SW480 (cell line): ENCODE measurements around the gene ROR2.

Experiments
- DNase-seq: peaks from one replicate; pipeline ENCODE4 v3.0.0-alpha.2; 2016; ENCODE audit warnings: low spot score

ROR2 gene

DNA sequence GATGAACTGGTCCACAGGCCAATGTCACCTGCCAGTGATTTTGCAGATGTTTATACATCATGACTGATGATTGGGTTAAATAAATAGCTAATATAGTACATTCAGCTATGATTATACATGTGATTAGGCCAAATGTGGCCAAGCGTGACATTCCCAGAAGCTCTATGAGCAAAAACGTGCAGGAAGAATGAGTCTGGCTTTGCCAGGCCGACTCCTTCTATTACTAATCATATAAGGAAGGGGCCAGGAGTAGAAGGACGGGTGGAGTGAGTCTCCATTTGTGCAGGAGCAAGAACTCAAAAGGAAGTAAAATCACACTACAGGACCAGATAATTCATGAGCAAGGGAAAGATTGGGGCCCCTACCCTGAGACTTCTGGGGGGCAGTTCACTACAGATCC is 178.2 kb downstream of the ROR2 start:
- DNase-seq = no peak

DNA sequence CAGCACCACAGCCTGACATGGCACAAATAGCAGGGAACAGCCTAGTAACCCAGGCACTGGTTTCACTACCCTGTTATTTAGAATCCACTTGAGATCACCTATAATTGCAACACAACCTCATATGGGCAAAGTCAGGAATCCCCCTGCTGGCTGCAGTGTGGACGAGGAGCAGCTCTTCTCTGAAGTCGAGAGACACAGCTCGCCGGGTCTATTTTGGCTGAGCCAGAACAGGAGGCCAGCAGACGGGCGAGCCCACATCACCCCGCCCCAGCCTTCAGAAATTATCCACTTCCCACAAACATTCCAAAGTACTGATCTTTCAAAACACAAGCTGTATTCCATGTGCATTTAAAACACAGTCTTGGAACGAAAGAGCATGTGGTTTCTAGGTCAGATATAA is 179.0 kb downstream of the ROR2 start:
- DNase-seq = peak; percentile 61

DNA sequence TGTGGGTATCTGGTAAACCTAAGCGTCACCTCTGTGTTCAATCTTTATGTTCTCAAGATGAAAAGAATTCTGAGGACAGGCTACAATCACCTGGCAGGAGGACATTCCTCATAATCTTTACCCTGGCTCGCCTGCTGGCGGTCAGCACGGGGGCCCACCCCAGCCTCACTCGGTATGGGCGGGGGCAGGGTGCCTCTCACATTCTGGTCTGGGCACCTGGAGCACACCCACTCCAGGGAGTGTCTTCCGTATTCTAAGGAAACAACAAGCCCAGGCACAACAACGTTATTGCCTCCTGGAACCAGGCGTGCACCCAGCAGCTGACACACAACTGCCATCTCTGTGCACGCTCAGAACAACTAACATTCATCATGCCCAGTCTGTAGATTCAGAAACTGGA is 179.8 kb downstream of the ROR2 start:
- DNase-seq = no peak

DNA sequence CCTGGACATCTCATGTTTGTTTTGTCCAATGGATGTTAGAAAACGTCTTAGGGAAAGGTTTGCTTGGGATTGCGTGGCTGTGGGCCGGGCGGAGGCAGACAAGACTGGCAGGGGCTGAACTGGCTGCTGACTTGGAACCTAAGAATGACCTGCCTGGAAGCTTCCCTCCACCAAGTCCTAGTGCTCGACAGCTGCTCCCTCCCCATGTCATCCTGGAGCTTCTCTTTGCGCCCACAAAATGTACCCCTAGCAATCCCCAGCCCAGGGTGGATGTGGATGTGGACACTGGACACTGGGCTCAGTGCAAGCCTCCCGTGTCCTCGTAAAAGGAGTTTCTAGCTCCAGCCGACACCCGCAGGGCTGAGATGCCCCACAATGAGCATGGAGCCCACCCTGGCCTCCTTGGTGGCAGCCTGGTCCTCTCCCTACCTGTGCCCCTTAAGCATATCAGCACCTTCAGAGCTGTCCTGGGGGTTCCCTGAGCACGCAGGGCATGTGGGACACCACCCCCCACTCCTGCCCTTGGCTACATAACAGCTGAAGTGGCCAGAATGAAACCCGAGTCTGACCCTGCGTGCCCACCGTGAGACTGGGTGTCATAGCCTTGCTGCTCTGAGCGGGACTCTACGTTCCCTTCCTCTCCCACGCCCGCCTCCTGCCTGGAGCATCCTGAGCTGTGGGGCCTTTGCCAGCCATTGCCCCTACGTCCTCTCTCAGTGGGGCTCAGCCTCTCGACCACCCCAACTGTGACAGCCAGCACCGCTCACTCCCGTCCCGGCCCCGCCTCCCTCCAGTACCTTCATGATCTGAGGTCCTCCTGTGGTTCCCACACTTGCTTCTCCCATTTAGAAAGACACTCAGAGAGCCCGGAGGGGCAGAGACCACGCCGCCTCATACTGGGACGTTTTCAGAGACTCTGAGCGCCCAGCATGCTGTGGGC is 180.8 kb downstream of the ROR2 start:
- no peak for DNase-seq

DNA sequence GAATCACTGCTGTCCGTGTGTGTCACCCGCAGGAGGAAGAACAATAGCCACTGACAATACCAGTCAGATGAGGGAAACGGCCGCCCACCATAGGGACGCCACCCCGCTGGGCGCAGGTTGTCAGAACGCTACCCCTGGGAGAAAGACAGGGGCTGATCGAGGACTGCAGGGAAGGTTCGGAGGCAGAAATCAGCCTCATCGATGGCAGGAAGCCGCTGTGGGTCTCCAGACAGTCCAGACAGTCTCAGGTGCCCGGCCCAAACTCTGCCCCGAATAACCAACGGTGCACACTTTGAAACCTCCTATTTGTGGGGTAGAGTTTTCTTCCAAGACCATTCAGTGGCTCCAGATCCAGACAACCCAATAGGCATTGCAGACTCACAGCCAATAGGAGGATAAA is 181.5 kb downstream of the ROR2 start:
- no peak for DNase-seq

DNA sequence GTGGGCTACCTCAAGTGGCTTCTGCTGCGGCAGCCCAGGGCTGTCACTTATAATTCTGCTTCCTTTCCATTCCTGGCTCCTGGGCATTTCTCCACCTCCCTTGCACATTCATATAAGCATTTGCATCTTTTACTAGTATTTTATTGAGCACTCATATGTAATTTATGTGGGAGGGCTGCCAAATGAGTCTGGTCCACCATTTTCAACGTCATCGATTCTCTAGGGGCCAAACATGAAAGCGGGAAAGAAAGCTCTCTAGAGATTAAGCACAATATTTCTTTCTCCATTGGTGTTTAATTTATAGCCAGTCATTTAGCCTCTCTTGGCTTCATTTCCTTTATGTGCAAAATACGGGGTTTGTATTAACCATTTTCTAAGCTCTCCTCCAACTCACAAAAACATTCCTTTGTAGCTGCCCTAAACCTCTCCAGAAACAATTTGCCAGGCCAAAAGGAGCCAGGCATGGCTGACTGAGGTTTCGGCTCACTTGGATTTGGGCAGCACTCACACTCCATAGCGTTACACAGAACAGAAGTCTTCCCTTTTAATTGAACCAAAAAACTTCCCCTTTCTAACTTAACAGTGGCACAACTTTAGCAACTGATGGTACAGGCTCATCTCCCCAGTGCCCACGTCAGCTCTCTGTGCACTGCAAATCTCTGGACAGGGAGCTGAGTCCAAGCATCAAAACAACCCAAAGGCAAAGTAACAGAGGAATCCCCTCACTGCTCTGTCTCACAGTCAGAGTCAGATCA is 183.5 kb downstream of the ROR2 start:
- no peak for DNase-seq

DNA sequence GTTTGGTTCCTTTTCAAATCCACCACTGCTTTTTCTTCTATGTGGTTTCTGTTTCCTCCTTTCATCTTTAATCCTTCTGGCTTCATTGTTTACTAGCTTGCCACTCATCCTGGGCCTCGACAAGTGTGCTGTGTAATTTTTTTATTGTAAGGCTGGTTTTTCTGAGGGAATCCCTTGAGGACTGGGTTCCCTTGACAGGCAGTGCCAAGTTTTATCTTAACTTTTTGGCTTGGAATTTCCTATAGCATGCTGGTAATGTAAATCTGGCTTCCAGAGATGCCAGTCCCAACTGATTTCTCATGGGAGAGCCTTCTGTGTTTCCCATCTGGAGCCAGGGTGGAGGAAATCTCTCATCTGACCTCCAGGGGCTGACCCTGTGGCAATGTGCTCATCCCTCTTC is 184.7 kb downstream of the ROR2 start:
- DNase-seq = no peak

DNA sequence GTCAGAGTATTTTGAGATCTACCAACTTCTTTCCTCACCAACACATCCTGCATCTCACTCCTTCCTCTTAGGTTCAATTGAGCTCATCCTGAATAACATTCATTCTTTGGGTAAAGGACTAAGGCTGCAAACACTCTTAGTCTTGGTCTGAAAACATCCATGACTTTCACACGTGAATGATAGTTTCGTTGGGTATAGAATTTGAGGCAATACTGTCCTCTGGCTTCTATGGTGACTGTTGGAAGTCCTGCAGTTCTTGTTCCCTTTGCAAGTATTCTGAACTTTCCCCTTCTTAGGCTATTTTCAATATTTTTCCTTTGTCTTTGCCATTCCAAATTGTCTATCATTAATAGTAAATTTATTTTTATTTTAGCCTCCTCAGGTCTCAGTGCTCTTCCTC is 185.4 kb downstream of the ROR2 start:
- DNase-seq = no peak

DNA sequence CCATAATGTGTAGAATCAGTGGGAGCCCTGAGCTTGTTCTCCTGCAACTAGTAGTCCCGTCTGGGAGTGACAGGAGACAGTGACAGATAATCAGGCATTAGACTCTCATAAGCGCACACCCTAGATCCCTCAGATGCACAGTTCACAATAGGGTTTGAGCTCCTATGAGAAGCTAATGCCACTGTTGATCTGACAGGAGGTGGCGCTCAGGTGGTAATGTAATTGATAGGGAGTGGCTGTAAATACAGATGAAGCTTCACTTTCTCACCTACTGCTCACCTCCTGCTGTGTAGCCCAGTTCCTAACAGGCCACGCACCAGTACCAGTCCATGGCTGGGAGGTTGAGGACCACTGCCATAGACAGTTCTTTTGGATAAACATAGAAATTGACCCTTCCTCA is 188.7 kb downstream of the ROR2 start:
- peak; percentile 30 for DNase-seq

DNA sequence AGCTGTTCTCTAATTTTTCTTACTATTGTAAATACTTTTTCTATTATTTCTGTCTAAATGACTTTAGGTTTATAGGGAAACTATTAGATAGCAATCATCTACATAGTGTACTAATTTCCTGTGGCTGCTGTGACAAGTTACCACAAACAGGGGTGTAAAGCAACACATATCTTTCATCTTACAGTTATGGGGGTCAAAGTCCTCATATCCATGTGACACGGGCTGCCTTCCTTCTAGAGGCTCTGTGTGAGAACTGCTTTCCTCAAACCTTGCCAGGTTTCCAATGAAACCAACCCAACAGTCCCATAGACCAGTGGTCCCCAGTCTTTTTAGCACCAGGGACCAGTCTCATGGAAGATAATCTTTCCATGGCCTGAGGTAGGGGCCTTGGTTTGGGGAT is 189.1 kb downstream of the ROR2 start:
- peak; percentile 79 for DNase-seq

DNA sequence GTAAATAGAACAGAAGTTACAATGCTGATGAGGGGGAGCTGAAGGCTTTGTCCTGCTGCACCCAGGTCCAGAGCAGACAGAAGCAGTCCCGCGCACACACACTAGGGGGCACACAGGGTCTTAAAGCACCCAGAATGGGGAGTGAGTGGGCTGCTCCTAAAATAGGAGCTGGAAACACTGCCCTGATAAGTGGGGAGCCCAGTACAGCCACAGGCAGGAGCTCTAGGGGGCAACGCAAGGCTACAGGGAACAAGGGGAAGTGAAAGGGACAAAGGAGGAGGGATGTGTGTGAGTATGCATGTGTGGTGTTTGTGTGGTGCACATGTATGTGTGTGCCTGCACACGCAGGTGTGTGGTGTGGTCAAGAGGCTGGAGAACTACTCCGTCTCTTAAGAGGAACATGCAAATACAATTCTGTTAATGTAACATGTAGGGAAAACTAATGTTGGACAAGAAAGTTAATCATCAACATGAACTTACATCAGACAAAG is 191.5 kb downstream of the ROR2 start:
- peak; percentile 39 for DNase-seq

DNA sequence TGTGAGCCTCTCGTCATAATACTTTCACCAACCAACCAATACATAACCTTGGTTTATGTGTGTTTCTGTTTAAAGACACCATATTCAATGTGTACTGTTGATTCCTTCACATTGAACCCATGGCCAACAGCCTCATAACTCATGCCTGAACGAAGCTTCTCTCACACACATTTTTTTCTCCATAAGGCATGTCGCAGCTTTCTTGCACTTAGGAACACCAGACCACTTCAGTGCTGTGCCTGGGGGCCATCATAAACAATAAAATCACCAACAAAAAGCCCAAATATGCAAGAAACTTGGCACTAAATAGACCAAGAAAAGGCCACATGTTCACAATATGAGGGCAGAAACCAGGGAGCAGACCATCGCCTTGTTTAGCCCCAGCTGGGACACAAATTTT is 192.2 kb downstream of the ROR2 start:
- no peak for DNase-seq

DNA sequence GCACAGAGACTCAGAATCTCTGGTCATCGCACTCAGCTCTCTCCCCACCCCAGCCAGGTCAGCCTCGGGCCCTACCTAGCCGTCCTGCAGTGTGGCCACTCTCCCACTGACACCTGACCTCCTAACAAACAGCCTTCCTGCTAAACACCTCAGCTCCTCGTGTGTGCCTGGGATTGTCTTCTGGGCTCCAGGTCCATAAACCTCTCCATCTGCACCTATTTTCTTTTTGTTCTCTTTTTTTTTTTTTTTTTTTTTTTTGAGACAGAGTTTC is 193.6 kb downstream of the ROR2 start:
- DNase-seq = no peak

DNA sequence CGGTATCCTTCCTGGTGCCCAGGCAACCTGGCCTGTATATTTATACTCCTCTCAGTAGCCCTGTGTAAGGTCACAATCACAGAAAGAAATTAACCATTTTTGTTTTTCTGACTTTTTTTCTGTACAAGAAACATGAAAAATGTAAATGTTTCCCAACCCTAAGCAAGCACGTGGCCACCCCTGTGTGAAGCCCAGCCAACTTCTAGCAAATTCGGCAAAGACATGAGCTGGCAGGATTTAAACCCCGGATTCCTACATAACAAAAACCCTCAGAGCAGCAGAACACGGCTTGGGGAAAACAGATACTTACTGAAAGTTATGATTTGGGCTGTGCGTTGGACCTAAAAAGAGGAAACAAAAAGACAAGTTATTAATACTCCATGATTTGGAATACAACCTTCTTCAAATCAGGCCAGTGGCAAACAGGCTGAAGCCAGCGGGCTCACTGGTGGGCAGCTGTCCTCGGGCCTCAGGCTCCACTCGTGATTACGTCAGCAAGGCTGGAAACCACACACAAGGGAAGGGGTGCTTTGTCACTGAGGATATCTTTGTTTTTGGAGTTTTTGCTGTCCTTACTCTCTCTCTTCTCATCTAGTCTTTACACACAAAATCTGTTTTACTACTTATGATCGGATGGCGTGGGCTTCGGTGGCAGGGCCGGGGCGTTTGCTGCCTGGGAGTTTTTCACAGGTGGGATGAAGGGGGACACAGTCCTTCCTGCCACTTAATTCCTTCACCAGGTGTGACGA is 194.1 kb downstream of the ROR2 start:
- no peak for DNase-seq

DNA sequence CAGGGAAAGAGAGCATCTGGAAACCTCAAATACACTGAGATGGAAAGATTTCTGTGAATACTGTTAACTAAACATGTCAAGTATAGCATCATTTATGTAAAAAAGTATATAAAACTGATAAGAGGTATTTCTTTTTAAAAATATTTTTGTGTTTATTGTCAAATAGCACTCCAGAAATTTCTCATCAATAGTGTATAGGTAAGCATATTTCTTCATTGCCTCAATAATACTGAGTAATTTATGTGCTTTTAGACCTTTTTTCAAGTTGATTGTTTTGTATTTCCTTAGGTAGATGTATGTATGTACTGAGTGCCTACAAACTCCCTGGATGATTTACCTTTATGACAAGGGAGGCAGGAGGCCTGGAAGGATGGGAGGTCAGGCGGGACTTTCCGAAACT is 196.3 kb downstream of the ROR2 start:
- DNase-seq = no peak

DNA sequence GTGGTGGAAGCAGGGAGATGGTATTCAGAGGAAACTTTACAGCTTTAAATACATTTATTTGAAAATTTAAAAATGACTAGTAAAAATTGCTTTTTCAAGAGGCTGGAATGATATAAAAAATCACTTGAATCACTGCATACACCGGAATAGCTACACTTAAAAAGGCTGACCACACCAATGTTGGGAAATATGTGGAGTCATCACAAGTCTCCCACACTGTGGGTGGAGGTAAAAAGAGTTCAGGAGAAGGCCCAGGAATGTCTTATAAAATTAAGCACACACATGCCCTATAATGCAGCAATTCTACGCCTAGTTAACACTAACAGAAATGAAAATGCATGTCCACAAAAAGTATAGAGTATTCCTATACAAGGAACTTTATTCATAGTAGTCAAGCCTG is 198.1 kb downstream of the ROR2 start:
- no peak for DNase-seq

DNA sequence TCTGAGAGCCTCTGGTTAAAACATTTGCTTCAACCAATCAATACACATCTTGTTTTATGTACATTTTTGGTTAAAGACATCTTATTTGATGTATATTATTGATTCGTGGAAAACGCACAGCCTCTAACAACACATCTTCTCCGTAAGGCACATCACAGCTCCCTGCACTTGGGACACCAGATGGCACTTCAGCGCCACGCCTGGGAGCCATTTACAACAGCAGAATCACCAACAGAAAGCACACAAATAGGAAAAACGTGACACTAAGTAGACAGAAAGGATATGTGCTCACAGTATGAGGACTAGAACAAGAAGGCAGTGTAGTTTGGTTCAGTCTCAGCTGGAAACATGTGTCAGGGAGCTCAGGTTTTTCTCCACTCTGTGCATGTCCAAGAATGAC is 199.7 kb downstream of the ROR2 start:
- no peak for DNase-seq

DNA sequence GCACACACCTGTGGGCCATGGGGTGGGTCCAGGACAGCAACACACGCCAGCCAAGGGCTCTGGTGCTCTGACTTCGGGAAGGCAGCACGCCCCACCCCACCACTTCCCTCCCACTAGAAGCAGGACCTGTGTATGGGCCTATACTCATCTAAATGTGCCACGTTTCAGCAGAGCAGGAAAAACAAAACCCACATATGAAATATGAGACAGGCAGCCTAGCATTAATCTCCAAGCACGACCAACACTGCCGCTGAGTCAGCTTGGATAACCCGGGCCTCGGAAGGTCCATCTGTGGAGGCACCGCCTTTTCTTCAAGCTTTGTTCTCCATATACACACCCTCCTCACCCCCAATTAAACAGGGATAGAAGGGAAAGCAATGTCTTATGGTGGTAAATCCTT is 203.1 kb downstream of the ROR2 start:
- peak; percentile 41 for DNase-seq

DNA sequence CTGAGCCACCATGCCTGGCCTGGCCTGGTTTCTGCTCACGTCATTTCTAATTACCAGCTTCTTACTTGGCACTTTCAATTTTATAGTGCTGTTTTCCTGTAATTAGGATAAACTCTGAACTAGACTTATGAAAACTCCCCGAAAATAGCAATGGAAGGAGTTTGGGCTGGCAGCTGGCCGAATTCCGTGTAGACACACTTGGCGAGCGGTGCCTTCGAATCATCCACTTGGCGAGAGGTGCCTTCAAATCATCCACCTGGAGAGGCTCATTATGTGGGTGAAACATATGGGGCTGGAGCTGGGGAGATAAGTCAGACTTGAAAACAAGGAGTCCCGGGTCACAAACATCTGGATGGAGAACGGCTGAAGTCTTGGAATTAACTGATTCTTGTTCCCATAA is 203.7 kb downstream of the ROR2 start:
- no peak for DNase-seq

DNA sequence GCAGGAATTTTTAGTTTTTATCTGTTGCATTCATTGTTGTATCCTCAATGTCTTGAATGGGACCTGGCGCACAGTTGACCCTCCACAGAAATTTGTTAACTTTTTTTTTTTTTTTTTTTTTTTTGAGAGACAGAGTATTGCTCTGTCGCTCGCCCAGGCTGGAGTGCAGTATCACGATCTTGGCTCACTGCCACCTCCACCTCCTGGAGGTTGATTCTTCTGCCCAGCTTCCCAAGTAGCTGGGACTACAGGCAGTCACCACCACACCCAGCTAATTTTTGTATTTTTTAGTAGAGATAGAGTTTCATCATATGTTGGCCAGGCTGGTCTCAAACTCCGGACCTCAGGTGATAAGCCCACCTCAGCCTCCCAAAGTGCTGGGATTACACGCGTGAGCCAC is 205.9 kb downstream of the ROR2 start:
- no peak for DNase-seq

DNA sequence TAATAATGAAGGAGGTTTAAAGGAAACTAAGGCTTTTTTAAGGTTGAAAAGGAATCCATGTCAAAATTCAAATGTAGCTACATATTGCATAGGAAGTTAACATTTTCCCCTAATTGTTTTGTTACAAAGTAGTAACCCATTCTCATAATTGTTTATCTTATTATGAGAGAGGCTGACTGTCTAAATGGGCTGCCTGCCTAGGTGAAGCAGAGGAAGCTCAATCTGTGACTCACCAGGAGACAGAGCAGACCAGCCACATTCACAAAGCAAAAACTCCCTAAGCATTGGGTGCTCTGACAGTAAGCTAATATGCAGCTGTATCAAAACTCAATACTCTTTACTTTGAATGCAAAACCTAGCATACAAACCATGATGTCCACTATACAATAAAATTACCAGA is 208.5 kb downstream of the ROR2 start:
- no peak for DNase-seq

DNA sequence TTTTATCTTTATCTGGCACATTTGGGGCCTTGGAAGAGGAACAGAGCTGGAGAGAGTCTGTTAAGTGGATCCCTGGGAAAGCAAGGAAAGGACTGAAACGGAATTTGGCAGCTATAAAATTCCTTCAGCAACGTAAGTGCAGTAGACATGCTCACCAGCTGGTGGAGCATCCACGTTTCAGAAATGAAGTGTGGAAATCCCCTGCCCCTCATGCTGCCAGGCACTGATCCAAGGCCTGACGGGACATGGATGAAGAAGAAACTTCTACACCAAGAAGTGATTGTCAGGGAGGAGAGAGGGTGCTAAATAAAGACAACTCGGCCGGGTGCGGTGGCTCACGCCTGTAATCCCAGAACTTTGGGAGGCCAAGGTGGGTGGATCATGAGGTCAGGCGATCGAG is 209.3 kb downstream of the ROR2 start:
- DNase-seq = no peak
